GM18861 (cell line): ENCODE measurements around the gene MRPL11.
A peak's percentile ranks its signal among the peaks of the same experiment; 100 is the strongest.

Experiments
- ATAC-seq: cut with Tn5 transposase; IDR thresholded peaks from one replicate; pipeline ENCODE4 v1.9.1; 2021; ENCODE audit not compliant: unreplicated experiment

The MRPL11 gene

DNA sequence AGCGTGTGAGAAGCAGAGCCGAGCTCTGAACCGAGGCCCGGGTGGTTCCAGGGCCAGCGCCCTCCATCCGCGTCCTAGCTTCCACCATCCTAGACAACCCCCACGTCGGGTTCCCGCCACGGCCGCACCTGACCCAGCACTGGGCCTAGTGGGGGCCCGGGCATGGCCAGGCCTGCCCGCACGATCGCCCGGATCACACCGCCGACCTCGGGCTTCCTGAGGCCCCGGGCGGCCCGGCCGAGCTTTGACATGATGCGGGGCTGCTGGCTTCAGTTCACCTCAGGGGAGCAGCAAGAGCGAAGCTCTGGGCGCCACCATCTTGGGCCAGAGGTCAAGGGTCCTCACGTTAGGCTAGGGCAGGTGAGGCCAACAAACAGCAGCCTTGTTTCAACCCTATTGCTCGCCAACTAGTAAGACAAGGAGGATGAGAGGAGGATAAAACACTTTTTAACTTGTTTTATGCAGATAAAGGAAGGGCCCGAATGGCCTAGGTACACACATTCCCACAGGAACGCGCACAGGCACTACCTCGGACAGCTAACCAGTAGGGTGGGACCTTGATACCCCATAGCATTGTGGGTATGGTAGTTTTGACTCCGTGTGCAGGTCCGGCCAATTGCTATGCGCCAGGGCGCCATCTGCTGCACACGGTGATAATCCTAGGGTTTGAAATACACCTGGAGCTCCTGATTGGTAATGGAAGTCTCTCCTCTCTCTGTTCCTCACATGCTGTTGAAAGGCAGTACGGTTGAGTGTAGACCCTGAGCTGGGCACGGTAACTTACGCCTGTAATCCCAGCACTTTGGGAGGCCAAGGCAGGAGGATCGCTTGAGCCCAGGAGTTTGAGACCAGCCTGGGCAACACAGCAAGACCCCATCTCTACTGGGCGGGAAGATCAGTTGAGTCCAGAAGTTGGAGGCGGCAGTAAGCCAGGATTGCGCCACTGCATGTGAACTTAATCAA lies at the start of gene MRPL11:
Gene MRPL11, minus strand, starts transcription at position 345 of the 963 bp plus-strand sequence. Its CDS starts 94 bp downstream, at position 251.
- peak; percentile 95 for ATAC-seq

GRCh38 chr11:66484806-66485380 lies 46.2 kb upstream of the MRPL11 start:
- ATAC-seq = no peak

DNA sequence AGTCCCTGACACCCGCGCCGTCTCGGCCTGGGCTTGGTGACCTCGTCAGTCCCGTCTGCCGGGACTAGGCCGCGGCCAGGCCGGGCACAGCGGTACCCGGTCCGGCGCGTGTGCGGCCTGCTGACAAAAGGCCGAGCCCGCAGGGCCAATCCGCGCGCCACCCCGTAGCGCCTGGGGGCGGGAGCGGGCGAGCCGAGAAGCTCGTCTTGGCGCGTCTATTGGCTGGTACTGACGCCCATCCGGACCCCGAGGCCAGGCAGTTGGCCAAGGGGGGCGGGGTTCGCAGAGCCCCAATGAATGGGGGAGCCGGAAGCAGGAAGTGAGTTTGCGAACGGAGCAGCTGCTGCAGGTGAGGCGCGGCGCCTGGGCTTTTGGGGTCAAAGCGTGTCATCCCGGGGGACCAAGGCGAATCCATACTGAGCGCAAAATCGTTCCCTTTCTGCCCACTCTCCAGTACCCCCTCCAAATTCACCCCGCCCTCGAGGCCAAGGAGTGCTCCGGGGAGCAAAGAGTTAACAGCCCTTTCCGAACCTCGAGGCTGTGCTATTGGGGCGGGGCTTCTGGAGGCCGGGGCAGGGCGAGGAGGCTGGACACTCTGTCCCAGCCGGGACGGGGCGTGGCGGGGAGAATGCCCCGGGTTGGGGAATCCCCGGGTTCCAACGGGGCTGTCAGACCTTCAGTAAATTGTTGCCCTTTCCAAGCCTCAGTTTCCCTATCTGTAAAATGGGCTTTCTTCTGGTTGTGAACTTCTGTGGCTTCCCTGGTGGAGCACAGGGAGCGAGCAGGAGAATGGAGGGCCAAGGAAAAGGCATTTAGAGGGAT lies 41.7 kb upstream of the MRPL11 start, which contains the start of gene DPP3:
Gene DPP3, plus strand, starts transcription at position 318 of the 822 bp plus-strand sequence. CDS start 1,767 bp downstream, outside the sequence.
- ATAC-seq = peak; percentile 84

- no peak for ATAC-seq
Observed at GRCh38 chr11:66479394-66480116, 40.9 kb upstream of the MRPL11 start.

DNA sequence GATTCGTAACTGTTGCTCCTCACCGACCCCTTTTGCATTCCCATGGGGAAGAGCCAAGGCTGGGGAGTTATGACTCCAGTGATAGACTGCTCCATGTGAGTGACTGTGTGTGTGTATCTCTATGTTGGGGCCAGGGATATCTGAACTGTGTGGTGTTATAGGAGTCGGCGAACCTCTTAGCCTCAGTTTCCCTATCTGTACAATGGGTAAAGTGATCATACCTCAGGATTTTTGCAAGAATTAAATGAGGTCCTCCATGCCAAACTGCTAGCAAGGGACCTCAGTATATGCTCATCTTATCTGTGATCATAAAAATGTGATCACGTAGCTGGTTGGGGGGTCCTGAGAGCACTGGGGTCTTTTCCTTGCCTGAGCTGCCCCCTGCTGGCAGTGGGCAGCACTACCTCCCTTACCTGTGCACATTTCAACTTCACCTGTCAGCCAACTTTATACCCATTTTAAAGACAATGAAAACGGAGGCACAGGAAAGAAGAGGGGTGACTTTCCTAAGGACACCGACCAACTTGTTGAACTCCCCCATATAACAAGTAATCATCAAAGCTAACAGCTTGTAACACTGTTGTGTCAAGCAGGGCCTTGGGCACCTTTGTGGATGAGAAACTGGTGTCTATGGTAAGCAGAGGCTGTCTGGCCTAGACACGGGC lies 40.2 kb upstream of the MRPL11 start:
- ATAC-seq = no peak

DNA sequence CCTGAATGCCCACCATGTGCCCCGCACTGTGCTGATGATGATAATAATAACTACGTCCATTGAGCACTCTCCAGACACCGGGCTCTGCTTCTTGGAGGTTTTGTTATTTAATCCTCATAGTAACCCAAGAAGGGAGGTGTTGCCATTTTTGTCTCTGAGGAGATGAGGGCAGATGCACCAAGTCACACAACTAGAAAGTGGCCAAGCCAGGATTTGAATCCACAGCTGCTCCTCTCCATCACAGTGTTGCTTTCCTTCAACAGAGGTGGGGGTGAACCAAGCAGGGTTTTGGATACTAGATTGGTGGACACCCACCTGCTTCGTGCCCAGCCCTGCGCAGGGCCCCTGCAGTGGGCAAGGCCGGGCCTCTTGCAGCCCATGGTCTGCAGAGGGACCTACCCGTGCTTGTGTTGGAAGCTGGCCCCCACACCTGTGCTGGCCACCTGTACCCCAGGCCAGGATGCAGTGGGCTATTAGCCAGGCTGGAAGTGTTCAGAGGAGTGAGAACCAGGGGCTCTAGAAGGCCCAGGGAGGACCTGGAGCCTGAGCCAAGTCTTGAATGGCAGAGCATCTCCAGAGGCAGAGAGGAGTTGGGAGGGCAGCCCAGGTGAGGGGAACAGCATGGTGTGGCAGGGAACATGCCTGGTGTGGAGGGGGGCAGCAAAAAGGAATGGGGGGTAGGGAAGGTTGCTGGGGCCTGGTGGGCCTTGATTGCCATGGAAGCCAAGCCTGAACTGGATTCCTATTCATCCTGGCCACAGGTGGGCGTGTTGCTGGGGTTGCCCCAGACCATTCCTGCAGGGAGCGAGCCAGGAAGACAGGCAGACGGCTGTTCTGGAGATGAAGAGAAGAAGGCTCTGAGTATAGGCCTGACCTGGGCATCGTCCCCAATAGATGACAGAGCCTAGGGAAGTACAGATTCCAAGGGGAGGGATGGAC lies 38.9 kb upstream of the MRPL11 start:
- ATAC-seq = no peak

DNA sequence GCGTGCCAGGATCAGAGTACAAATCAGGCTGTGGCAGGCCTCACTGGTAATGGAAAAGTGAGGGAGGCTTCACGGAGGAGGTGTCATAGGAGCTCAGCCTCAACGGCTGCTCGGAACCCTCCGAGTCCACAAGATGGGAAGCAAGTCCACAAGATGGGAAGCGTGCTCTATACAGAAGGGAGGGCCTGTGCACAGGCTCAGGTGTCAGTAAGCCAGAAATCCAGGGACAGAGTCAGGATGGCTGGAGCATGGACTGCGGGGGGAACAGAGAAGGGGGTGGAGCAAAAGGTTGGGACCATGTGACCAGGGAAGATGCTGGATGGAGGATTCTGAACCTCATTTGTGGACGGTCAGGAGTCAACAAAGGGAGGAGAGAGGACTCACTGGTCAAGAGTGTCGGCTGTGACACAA lies 38.2 kb upstream of the MRPL11 start:
- no peak for ATAC-seq

DNA sequence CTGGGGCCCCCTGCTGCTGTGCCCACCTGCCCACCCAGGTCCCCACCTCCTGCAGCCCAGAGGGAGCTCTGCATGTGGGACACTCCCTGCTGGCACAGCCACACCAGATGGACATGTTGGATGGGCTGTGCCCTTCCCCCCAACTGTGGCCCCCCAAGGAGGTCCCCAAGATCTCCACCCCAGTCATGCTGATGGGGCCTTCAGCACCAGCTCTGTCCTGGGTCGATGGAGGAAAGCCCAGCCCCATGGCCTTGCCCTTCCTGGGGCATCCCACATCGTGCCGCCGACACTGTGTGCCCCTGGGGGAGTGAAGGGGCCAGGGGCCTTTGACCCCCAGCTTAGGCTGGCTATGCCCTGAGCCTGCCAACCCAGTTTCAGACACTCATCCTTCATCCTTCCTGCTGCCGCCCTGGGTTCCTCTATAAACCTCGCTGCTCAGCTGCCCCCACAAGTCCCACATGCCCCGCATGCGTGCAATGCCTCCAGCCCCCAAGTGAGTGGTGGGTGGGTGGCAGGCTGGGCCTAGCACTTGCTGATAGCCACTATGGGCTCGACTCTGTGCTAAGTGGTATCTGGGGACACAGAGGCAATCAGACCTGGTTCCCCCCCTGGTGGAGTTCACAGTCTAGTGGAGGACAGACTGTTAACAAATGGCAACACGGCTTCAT lies 37.7 kb upstream of the MRPL11 start:
- no peak for ATAC-seq

DNA sequence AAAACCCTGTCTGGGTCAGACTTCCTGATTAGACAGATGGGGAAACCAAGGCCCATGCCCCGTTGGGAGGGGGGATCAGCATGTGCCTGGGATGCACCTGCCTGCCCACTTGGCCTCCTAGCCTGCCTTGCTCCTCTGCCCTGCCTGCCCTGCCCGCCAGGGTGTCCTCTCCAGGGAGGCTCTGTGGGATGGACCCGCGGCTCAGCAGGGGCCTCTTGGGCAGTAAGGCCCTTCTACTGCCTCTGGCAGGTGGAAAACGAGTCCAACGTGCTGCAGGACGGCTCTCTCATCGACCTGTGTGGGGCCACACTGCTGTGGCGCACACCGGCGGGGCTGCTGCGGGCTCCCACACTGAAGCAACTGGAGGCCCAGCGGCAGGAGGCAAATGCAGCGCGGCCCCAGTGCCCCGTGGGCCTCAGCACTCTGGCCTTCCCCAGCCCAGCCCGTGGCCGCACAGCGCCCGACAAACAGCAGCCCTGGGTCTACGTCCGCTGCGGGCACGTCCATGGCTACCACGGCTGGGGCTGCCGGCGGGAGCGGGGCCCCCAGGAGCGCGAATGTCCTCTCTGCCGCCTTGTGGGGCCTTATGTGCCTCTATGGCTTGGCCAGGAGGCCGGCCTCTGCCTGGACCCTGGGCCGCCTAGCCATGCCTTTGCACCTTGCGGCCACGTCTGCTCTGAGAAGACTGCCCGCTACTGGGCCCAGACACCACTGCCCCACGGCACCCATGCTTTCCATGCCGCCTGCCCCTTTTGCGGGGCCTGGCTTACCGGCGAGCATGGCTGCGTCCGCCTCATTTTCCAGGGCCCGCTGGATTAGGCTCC lies 36.9 kb upstream of the MRPL11 start:
- ATAC-seq = no peak

DNA sequence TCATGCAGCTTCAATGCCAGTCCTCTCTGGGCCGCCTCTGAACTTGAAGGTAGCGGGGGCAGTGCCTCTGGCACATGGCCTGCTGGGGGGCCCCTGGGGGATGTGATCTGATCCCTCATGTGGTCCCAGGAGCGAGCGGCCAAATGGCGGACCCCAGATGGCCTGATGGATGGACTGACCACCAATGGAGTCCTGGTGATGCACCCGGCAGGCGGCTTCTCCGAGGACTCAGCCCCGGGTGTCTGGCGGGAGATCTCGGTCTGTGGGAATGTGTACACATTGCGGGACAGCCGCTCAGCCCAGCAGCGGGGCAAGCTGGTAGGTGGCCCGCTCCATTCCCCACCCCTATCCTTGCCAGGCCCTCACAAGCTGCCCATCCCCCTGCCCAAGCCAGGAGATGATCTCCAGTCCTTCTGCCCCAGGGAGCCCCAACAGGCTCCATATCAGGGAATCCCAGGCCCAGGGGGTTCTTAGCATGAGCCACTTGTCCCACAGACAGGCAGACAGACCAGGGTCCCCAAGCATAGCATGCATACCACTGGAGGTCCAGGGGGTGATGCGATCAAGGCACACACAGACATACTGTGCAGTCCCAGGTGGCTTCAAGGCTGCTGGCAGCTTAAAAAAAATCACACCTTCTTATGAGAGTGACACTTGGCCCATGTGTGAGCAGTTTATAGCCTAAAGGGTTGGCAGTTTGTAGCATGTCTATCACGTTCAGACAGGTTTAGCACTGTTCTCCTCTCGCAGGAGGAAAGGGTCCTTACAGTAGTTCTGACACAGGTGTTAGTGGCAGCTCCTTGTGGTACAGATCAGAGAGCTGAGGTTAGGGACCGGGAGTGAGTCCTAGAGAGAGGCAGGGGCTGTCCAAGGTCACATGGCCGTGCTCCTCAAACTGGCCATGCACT lies 35.2 kb upstream of the MRPL11 start:
- ATAC-seq = no peak

GRCh38 chr11:66473167-66473566 lies 34.5 kb upstream of the MRPL11 start:
- no peak for ATAC-seq

DNA sequence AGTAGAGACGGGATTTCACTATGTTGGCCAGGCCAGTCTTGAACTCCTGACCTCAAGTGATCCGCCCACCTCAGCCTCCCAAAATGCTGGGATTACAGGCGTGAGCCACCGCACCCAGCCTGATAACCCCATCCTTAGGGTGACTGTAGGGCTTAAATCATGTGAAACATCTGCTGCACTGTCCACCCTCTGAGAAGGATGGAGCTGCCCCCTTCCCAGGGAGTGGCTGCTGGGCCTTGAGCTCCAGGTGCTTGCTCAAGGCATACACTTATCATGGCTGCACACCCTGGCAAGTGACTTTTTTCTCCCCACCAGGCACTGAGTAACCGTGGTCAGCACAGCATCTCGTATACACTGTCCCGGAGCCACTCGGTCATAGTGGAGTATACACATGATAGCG lies 33.4 kb upstream of the MRPL11 start:
- ATAC-seq = no peak

DNA sequence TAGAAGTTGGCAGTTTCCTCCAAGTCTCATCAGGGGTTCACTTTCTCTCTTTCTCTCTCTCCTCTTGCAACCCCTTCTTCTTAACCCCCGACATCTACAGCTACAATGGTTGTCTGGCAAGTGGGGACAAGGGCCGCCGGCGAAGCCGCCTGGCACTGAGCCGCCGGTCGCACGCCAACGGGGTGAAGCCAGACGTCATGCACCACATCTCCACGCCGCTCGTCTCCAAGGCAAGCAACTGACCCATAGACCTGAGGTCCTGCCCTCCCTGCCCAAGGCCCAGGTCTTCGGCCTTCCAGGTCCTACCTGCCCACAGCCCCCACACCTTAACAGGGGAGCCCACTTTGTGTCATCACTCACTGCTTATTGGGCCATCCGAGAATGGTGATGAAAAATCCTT lies 32.5 kb upstream of the MRPL11 start:
- no peak for ATAC-seq

DNA sequence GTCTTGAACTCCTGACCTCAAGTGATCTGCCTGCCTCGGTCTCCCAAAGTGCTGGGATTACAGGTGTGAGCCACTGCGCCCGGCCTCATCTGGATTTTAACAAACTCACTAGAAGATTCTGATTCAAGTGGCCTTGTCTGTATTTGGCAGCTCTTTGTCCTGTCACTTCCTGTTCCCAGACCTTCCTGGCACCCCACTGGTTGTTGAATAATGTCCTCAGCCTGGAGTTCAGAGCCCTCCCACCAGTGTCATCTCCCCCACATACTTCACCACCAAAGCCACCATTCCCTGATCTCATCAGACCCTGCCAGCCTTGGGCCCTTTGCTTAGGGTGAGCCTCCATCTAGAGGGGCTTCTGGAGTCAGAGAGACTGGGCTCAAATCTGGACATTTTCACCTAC lies 31.4 kb upstream of the MRPL11 start:
- no peak for ATAC-seq

GRCh38 chr11:66469441-66469840 lies 30.8 kb upstream of the MRPL11 start:
- ATAC-seq = no peak

GRCh38 chr11:66468691-66469090 lies 30.0 kb upstream of the MRPL11 start:
- ATAC-seq = no peak

- no peak for ATAC-seq
Observed at GRCh38 chr11:66467756-66468155, 29.1 kb upstream of the MRPL11 start.
